Effector memory CD8-positive, alpha-beta T cell (primary cell): Measurements from ENCODE around the gene TBX15.

Experiments used
- ATAC-seq: fragments of 150-1000 bp; cut with Tn5 transposase; replicated peaks from 2 replicates; pipeline ENCODE4 v1.10.0; 2021; ENCODE audit warnings: mild to moderate bottlenecking, moderate library complexity
- DNase-seq, 3 experiments: peaks; one replicate each; pipeline ENCODE4 v3.0.0; 2021
- H3K27ac Mint-ChIP-seq, 2 donors: one replicate each; pipeline ENCODE4 v1.8.0; 2022; ENCODE audit warnings: mild to moderate bottlenecking in 2 of 2, mixed read lengths in 2 of 2, moderate library complexity in 2 of 2
- H3K27me3 Mint-ChIP-seq, 2 donors: one replicate each; pipeline ENCODE4 v1.8.0; 2022; ENCODE audit warnings: mixed read lengths in 2 of 2
- H3K36me3 Mint-ChIP-seq: one replicate; pipeline ENCODE4 v1.8.0; 2022; ENCODE audit warnings: mild to moderate bottlenecking, moderate library complexity, mixed read lengths; ENCODE audit not compliant: insufficient read depth
- H3K4me1 Mint-ChIP-seq, 2 donors: one replicate each; pipeline ENCODE4 v1.8.0; 2022; ENCODE audit warnings: low read depth in 2 of 2, mixed read lengths in 2 of 2
- H3K4me3 Mint-ChIP-seq, 2 donors: one replicate each; pipeline ENCODE4 v1.8.0; 2022; ENCODE audit warnings: mild to moderate bottlenecking in 2 of 2, mixed read lengths in 2 of 2, moderate library complexity in 2 of 2
- H3K9me3 Mint-ChIP-seq, 2 donors: one replicate each; pipeline ENCODE4 v1.8.0; 2022; ENCODE audit warnings: mixed read lengths in 2 of 2

TBX15 gene

DNA sequence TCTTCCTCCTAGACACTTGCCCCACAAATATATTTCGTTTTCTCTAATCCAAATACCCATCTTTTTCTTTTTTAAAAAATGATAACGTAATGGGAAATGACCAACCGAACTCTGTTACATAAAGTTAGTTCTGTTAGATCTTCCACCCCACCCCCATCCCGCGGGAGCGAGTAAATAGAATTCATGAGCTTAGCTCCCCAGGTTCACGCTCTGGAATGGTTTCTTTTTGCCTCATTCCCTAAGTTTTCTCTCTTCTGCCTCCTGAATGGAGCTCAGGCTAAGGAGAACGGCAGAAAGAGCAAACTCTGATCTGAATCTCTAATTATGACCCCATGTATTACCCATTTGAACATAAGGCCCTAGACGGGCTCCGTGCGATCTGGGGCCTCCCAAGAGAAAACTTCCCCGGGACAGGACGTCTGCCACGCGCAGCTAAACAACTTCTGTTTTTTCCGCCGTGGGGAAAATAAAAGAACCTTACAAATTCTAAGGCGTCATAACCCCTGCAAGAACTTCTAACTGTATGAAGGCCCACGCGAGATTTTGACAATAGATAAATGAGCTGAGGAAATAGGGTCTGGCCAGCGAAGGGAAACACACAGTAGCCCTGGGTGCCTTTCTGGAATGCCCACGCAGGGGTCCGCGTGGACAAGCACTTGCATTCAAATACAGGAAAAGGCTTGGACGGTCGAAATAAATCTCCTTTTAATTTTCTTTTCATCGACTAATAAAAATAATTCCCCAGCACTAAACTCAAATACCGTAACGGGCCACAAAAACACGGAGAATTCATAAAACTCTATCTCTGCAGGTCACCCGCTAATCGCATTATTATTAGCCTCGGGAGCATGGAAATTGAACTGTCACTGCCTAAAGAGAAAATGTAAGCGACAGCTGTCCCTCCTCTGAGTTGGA lies 2.2 kb downstream of the TBX15 start:
- no peak for ATAC-seq
- Mint-ChIP-seq H3K27ac (no peak overlapping the region), H3K4me3 (no peak overlapping the region), H3K9me3 (peaks cover 0 to 6% of the 10 kb centered on the region in 2 donors), H3K36me3 (peaks cover 3% of the 10 kb centered on the region), H3K4me1 (peaks cover 3 to 12% of the 10 kb centered on the region in 2 donors), H3K27me3 (peaks cover 93 to 100% of the 10 kb centered on the region in 2 donors)
- DNase-seq: no peak

DNA sequence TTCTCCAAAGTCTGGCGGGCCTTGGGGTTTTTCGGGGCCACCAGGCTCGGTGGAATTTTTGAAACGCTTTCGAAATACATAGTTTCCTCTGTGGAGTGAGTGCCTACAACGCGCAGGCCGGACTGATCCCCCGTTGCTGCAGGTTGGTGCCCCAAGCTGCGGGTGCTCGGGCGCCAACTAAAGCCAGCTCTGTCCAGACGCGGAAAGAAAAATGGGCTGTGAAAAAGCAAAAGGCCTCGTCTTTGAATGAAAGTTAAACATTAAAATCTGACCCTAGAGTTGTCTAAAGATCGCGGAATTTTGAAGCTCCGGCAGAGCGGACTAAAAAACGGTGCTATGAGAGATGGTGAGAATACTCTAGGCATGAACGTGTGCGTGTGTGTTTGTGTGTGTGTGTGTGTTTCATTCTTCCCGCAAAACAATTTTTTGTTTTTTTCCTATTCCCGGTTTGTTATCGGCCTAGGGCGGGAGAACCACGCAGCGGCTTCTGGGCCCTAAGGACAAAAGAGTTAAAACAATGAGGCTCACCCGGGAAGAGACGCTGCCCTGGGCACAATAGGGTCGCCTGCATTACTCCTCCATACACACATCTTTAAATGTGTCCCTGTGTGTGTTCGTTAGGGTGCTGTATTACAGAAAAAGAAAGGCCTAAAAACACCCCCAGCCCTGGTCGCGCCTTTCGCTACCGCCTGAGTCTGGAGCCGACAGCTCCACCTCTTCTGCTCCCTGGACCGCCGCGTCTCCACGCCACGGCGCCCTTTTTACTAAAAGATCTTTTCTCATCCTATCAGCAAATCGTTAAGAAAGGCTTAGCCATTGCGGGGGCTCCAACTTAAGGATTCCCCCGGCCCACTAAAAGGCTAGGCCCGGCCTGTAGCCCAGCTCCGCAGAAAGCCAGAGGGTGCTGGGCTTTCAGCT lies 3.2 kb downstream of the TBX15 start:
- no peak overlapping the region for H3K27ac Mint-ChIP-seq
- H3K4me3 Mint-ChIP-seq: peak overlapping the region in 1 of 2 donors; percentile 43
- peaks cover 93 to 100% of the 10 kb centered on the region in 2 donors for H3K27me3 Mint-ChIP-seq
- H3K9me3 Mint-ChIP-seq: peaks cover 0 to 6% of the 10 kb centered on the region in 2 donors
- no peak for ATAC-seq
- no peak for DNase-seq
- H3K4me1 Mint-ChIP-seq: peaks cover 3 to 12% of the 10 kb centered on the region in 2 donors
- H3K36me3 Mint-ChIP-seq: no peaks in the 10 kb centered on the region

- Mint-ChIP-seq H3K27me3 (peaks cover 94 to 100% of the 10 kb centered on the region in 2 donors), H3K27ac (no peak overlapping the region), H3K4me3 (no peak overlapping the region), H3K9me3 (peaks cover 0 to 7% of the 10 kb centered on the region in 2 donors), H3K36me3 (no peaks in the 10 kb centered on the region), H3K4me1 (peaks cover 3 to 10% of the 10 kb centered on the region in 2 donors)
- ATAC-seq (no peak), DNase-seq (no peak)
Observed at GRCh38 chr1:118984086-118984721, 3.9 kb downstream of the TBX15 start.

- Mint-ChIP-seq H3K4me1 (peaks cover 3 to 9% of the 10 kb centered on the region in 2 donors), H3K27me3 (peaks cover 93 to 100% of the 10 kb centered on the region in 2 donors), H3K4me3 (no peak overlapping the region), H3K36me3 (no peaks in the 10 kb centered on the region), H3K27ac (no peak overlapping the region), H3K9me3 (peaks cover 0 to 7% of the 10 kb centered on the region in 2 donors)
- ATAC-seq: no peak
- no peak for DNase-seq
Observed at GRCh38 chr1:118983558-118984041, 4.5 kb downstream of the TBX15 start.

- Mint-ChIP-seq H3K9me3 (peaks cover 0 to 7% of the 10 kb centered on the region in 2 donors), H3K27me3 (peaks cover 93 to 100% of the 10 kb centered on the region in 2 donors), H3K4me1 (peaks cover 3 to 9% of the 10 kb centered on the region in 2 donors), H3K36me3 (no peaks in the 10 kb centered on the region), H3K4me3 (no peak overlapping the region), H3K27ac (no peak overlapping the region)
- no peak for DNase-seq
- ATAC-seq: no peak
Observed at GRCh38 chr1:118982821-118983557, 5.2 kb downstream of the TBX15 start.

GRCh38 chr1:118982266-118982665 lies 5.9 kb downstream of the TBX15 start:
- H3K36me3 Mint-ChIP-seq: no peaks in the 10 kb centered on the region
- peaks cover 96 to 100% of the 10 kb centered on the region in 2 donors for H3K27me3 Mint-ChIP-seq
- peaks cover 0 to 7% of the 10 kb centered on the region in 2 donors for H3K9me3 Mint-ChIP-seq
- ATAC-seq: no peak
- no peak overlapping the region for H3K27ac Mint-ChIP-seq
- H3K4me1 Mint-ChIP-seq: peaks cover 3 to 9% of the 10 kb centered on the region in 2 donors
- no peak for DNase-seq
- no peak overlapping the region for H3K4me3 Mint-ChIP-seq

DNA sequence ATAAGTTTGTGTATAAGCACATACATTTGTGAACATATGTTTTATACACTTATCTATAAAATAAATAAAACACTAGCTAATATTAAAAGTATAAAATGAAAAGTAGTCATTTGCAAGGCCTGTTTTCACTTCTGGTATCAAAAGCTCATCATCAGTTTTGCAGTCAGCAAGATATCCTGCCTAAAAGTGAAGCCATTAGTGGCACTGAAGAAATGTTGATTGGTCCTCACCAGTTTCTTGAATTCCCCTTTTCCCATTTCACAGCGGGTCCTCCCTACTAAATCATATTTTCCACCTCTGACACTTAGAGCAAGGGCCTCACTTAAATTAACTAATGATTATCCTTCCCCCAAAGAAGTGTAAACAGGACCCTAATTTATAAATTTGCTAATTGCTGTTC lies 6.7 kb downstream of the TBX15 start:
- H3K27ac Mint-ChIP-seq: no peak overlapping the region
- no peaks in the 10 kb centered on the region for H3K36me3 Mint-ChIP-seq
- H3K27me3 Mint-ChIP-seq: peaks cover 91 to 98% of the 10 kb centered on the region in 2 donors
- H3K9me3 Mint-ChIP-seq: peaks cover 0 to 7% of the 10 kb centered on the region in 2 donors
- no peak for ATAC-seq
- H3K4me3 Mint-ChIP-seq: no peak overlapping the region
- DNase-seq: no peak
- peaks cover 3 to 8% of the 10 kb centered on the region in 2 donors for H3K4me1 Mint-ChIP-seq

- DNase-seq (no peak), ATAC-seq (no peak)
- Mint-ChIP-seq H3K9me3 (peaks cover 0 to 7% of the 10 kb centered on the region in 2 donors), H3K36me3 (no peaks in the 10 kb centered on the region), H3K27ac (no peak overlapping the region), H3K4me3 (no peak overlapping the region), H3K27me3 (peaks cover 80 to 88% of the 10 kb centered on the region in 2 donors), H3K4me1 (peaks cover 0 to 3% of the 10 kb centered on the region in 2 donors)
Observed at GRCh38 chr1:118979754-118980575, 8.2 kb downstream of the TBX15 start.

GRCh38 chr1:118978914-118979701 lies 9.0 kb downstream of the TBX15 start:
- Mint-ChIP-seq H3K27me3 (peaks cover 76 to 82% of the 10 kb centered on the region in 2 donors), H3K36me3 (no peaks in the 10 kb centered on the region), H3K27ac (no peak overlapping the region), H3K4me1 (no peaks in the 10 kb centered on the region), H3K9me3 (peaks cover 0 to 4% of the 10 kb centered on the region in 2 donors), H3K4me3 (no peak overlapping the region)
- DNase-seq (no peak), ATAC-seq (no peak)

GRCh38 chr1:118977600-118977999 lies 10.5 kb downstream of the TBX15 start:
- Mint-ChIP-seq H3K4me3 (no peak overlapping the region), H3K27ac (no peak overlapping the region), H3K4me1 (no peaks in the 10 kb centered on the region), H3K27me3 (peaks cover 67 to 77% of the 10 kb centered on the region in 2 donors), H3K36me3 (no peaks in the 10 kb centered on the region), H3K9me3 (peaks cover 0 to 1% of the 10 kb centered on the region in 2 donors)
- DNase-seq: no peak
- no peak for ATAC-seq

- H3K27me3 Mint-ChIP-seq: peaks cover 38 to 48% of the 10 kb centered on the region in 2 donors
- ATAC-seq: no peak
- H3K4me1 Mint-ChIP-seq: no peaks in the 10 kb centered on the region
- no peak overlapping the region for H3K4me3 Mint-ChIP-seq
- H3K9me3 Mint-ChIP-seq: peaks cover 0 to 7% of the 10 kb centered on the region in 2 donors
- no peaks in the 10 kb centered on the region for H3K36me3 Mint-ChIP-seq
- no peak for DNase-seq
- H3K27ac Mint-ChIP-seq: no peak overlapping the region
Observed at GRCh38 chr1:118974661-118975060, 13.5 kb downstream of the TBX15 start.
